GOT3 (cell line): ENCODE measurements around the gene GALNT17.

Source experiments
- DNase-seq: peaks from one replicate; lab custom pipeline; 2025; ENCODE audit warnings: mixed read lengths; lab: John Stamatoyannopoulos, UW

The GALNT17 gene

GRCh38 chr7:71132127-71132376 lies at the start of gene GALNT17:
TSS of gene GALNT17 (plus strand) at chr7:71132144.
- DNase-seq = no peak

- no peak for DNase-seq
These were observed 36.6 kb upstream of the GALNT17 start for GRCh38 chr7:71095266-71095860.

GRCh38 chr7:71096351-71096750 lies 35.6 kb upstream of the GALNT17 start:
- DNase-seq = no peak

- no peak for DNase-seq
These were observed 25.7 kb upstream of the GALNT17 start for GRCh38 chr7:71106226-71106625.

- no peak for DNase-seq
These were observed 19.5 kb upstream of the GALNT17 start for GRCh38 chr7:71112436-71112835.

GRCh38 chr7:71120096-71120495 lies 11.8 kb upstream of the GALNT17 start:
- no peak for DNase-seq

GRCh38 chr7:71129126-71129525 lies 2.8 kb upstream of the GALNT17 start:
- DNase-seq = no peak

GRCh38 chr7:71130031-71130679 lies 1.8 kb upstream of the GALNT17 start:
- DNase-seq = no peak

GRCh38 chr7:71131256-71132126 lies 453 bp upstream of the GALNT17 start:
- DNase-seq = no peak

- DNase-seq = no peak
These were observed 660 bp downstream of the GALNT17 start for GRCh38 chr7:71132377-71133231.

GRCh38 chr7:71133232-71133622 lies 1.3 kb downstream of the GALNT17 start:
- DNase-seq = no peak

- DNase-seq = no peak
These were observed 1.9 kb downstream of the GALNT17 start for GRCh38 chr7:71133856-71134255.

- DNase-seq = no peak
These were observed 3.2 kb downstream of the GALNT17 start for GRCh38 chr7:71135116-71135515.

GRCh38 chr7:71135663-71136062 lies 3.7 kb downstream of the GALNT17 start:
- DNase-seq = no peak

- no peak for DNase-seq
These were observed 5.5 kb downstream of the GALNT17 start for GRCh38 chr7:71137479-71137878.

GRCh38 chr7:71140264-71140663 lies 8.3 kb downstream of the GALNT17 start:
- DNase-seq = no peak

GRCh38 chr7:71144963-71145362 lies 13.0 kb downstream of the GALNT17 start:
- DNase-seq = no peak

GRCh38 chr7:71145906-71146901 lies 14.3 kb downstream of the GALNT17 start:
- DNase-seq = no peak

- DNase-seq = no peak
These were observed 16.2 kb downstream of the GALNT17 start for GRCh38 chr7:71148098-71148497.

- DNase-seq = no peak
These were observed 23.3 kb downstream of the GALNT17 start for GRCh38 chr7:71155236-71155635.

- no peak for DNase-seq
These were observed 25.8 kb downstream of the GALNT17 start for GRCh38 chr7:71157757-71158156.
